ENCODE measurements around the gene EHF. TPM values are rescaled to one million over a fixed set of nuclear protein-coding genes. Genes with fewer than 3 reads are reported as not detected.

The EHF gene
- total and polyA plus RNA-seq, 2 of the 13 experiments (the other 11 are each of a cell fraction or from before 2014, with no cell fraction given), result 0.04 to 0.46 TPM

DNA sequence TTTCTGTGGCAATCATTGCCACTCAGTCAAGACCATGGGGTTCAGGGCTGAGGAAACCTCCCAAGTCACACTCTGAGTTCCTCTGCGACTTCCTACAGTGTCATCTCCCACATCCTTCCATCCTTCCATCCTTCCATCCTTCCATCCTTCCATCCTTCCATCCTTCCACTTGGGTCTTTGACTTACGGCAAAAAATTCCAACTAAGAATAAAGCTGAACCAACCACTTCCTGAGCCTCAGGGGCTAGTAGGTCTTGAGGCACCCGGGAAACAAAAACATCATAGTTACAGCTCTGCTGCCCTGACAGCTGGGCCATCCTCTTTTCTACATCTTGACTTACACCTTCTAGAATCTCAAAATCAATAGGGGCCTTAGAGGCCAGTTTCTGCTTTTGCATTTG lies 32.1 kb downstream of the EHF start:
- no TSS peak for BruUV-seq (replicated peaks)
- Histone ChIP-seq H3K27me3 (ENCODE audit: control insufficient read depth in 1 of 2, insufficient read depth in 2 of 2, low read length in 2 of 2) (no peaks in the 10 kb centered on the region), H2AFZ (ENCODE audit: low read length) (no peak overlapping the region), H3K4me1 (ENCODE audit: insufficient read depth, low read length) (peaks cover 73% of the 10 kb centered on the region), H3K4me2 (ENCODE audit: low read depth, low read length) (peak overlapping the region; percentile 82), H3K9me3 (ENCODE audit: low read length) (no peaks in the 10 kb centered on the region), H3K4me3 (replicated peaks in 1 of 3; ENCODE audit: insufficient read depth in 1 of 3, low read depth in 2 of 3, low read length in 3 of 3) (no peak overlapping the region), H3K9ac (ENCODE audit: insufficient read depth, low read depth, low read length) (peak overlapping the region; percentile 92), H3K27ac (ENCODE audit: extremely low read length, insufficient read depth, low read length) (peak overlapping the region; percentile 100), H4K20me1 (ENCODE audit: insufficient read depth, low read length) (no peaks in the 10 kb centered on the region), H3K36me3 (replicated peaks in 1 of 2; ENCODE audit: control insufficient read depth in 1 of 2, insufficient read depth in 2 of 2, low read length in 2 of 2) (no peaks in the 10 kb centered on the region), H3K79me2 (ENCODE audit: insufficient read depth, low read length) (no peaks in the 10 kb centered on the region)
- intact Hi-C loops (cut with micrococcal nuclease; ENCODE audit: unreplicated experiment), result loop anchor here (10.0 kb wide), 1 partner anchor 742 kb away; no protein-coding TSS in a partner anchor
- FAIRE-seq (no peak), DNase-seq (ENCODE audit: low spot score) (no peak), ATAC-seq (no peak)
- CTCF ChIA-PET (ENCODE audit: low intra/inter-chr PET ratio, low total read pairs), result interaction anchor here (0.8 kb wide), 1 partner anchor 67 kb away, joined by 3 read pairs; no protein-coding TSS in a partner anchor
- WGBS (ENCODE audit: low lambda C conversion rate), result 98% methylated on average over 3 of the region's 3 CpGs
- in situ Hi-C loops (cut with HindIII; ENCODE audit: extremely low pct_ligation_motif_present, low pct_unique_long_range_greater_than_20kb), result loop anchor here (10.0 kb wide), 1 partner anchor 48 kb away; no protein-coding TSS in a partner anchor
- TF ChIP-seq IRF2 (CRISPR knock-in tag; IDR thresholded peaks at IDR 0.05) (no peak), HNF4A (CRISPR knock-in tag; IDR thresholded peaks at IDR 0.05) (no peak), ZFP90 (CRISPR knock-in tag; IDR thresholded peaks at IDR 0.05; ENCODE audit: borderline replicate concordance) (no peak), ZNF550 (CRISPR knock-in tag; IDR thresholded peaks at IDR 0.05; ENCODE audit: borderline replicate concordance) (no peak), ZNF672 (CRISPR knock-in tag; IDR thresholded peaks at IDR 0.05) (no peak), ZNF253 (CRISPR knock-in tag; IDR thresholded peaks at IDR 0.05; ENCODE audit: borderline replicate concordance) (no peak)
- TF ChIP-seq, protein P1, sequence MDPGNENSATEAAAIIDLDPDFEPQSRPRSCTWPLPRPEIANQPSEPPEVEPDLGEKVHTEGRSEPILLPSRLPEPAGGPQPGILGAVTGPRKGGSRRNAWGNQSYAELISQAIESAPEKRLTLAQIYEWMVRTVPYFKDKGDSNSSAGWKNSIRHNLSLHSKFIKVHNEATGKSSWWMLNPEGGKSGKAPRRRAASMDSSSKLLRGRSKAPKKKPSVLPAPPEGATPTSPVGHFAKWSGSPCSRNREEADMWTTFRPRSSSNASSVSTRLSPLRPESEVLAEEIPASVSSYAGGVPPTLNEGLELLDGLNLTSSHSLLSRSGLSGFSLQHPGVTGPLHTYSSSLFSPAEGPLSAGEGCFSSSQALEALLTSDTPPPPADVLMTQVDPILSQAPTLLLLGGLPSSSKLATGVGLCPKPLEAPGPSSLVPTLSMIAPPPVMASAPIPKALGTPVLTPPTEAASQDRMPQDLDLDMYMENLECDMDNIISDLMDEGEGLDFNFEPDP (CRISPR knock-in tag; conservative IDR thresholded peaks at IDR 0.05), result 0 out of 2 replicates have a peak, but pooled peaks have one; percentile 73
- TF ChIP-seq, protein P2, sequence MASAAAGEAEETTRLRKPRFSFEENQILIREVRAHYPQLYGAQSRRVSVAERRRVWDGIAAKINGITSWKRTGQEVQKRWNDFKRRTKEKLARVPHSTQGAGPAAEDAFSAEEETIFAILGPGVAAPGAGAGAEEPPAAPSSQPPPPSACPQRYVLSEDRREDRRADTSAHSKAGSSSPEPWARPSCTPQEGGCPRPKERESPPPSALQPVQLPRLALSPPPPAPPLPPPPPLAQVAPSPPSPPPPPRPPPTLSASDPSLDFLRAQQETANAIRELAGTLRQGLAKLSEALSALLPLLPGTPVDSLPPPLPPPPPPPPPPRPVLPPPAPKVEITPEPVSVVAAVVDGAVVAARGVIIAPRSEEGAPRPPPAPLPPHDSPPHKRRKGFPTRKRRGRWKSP (CRISPR knock-in tag; IDR thresholded peaks at IDR 0.05), result no peak
- POLR2A ChIA-PET, result interaction anchor here (1.3 to 5.1 kb wide), 6 partner anchors 11 to 262 kb away, joined by 4 to 145 read pairs (median 31); partner anchors contain the start of gene APIP

All from HepG2 (cell line).